Gastrocnemius medialis (tissue), 4 donors: ENCODE measurements around the gene HYLS1.

ENCODE experiments used
- POLR2A ChIP-seq, 2 donors: fragments of 450-650 bp; IDR thresholded peaks; one replicate each; pipeline ENCODE4 v1.6.1; 2017; ENCODE audit warnings: antibody characterized with exemption in 2 of 2, mild to moderate bottlenecking in 2 of 2, moderate library complexity in 2 of 2
- TF ChIP-seq, protein P1 (sequence below), 5 experiments: fragments of 450-650 bp in 3 of 5; fragments of 200-600 bp in 2 of 5; sonication (generic) in 2 of 5; IDR thresholded peaks in 4 of 5; conservative IDR thresholded peaks in 1 of 5; 1 replicate in 4 of 5; 2 replicates in 1 of 5; pipeline ENCODE4 v1.5.1; 2016 to 2019; ENCODE audit warnings: antibody characterized with exemption in 5 of 5, mild to moderate bottlenecking in 3 of 5, moderate library complexity in 3 of 5

DNA sequence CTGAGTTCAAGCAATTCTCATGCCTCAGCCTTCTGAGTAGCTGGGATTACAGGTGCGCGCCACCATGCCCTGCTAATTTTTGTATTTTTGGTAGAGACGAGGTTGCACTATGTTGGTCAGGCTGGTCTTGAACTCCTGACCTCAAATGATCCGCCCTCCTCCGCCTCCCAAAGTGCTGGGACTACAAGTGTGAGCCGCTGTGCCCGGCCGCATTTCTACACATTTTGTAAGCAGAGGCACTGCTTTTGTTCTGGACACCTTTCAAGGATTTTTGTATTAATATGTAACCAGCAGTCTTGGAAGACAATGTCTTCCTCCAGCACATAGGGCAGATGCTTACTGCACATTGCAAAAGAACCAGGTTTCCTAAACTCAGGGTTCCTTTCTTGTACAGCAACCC lies 47.0 kb downstream of the HYLS1 start:
- TF ChIP-seq, protein P1, sequence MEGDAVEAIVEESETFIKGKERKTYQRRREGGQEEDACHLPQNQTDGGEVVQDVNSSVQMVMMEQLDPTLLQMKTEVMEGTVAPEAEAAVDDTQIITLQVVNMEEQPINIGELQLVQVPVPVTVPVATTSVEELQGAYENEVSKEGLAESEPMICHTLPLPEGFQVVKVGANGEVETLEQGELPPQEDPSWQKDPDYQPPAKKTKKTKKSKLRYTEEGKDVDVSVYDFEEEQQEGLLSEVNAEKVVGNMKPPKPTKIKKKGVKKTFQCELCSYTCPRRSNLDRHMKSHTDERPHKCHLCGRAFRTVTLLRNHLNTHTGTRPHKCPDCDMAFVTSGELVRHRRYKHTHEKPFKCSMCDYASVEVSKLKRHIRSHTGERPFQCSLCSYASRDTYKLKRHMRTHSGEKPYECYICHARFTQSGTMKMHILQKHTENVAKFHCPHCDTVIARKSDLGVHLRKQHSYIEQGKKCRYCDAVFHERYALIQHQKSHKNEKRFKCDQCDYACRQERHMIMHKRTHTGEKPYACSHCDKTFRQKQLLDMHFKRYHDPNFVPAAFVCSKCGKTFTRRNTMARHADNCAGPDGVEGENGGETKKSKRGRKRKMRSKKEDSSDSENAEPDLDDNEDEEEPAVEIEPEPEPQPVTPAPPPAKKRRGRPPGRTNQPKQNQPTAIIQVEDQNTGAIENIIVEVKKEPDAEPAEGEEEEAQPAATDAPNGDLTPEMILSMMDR (IDR thresholded peaks at IDR 0.05 in 4 of 5, conservative IDR thresholded peaks at IDR 0.05 in 1 of 5): no peak
- TF ChIP-seq POLR2A (IDR thresholded peaks at IDR 0.05): no peak
